Bronchial epithelial cell (primary cell): ENCODE measurements around the gene VPS18. TPM values are rescaled to one million over a fixed set of nuclear protein-coding genes. Genes with fewer than 3 reads are reported as not detected.
A peak's percentile ranks its signal among the peaks of the same experiment; 100 is the strongest.

ENCODE experiments used
- DNase-seq: peaks from one replicate; pipeline ENCODE4 v3.0.0-alpha.2; 2010; ENCODE audit warnings: low read depth
- FAIRE-seq: peaks from 2 replicates; lab custom pipeline; 2011; peaks lifted over from hg19 to GRCh38; lab: Jason Lieb, UNC
- H3K27me3 ChIP-seq: 2 replicates; pipeline ENCODE4 v1.5.1; 2011; ENCODE audit warnings: low read length; ENCODE audit not compliant: control insufficient read depth, insufficient read depth
- H3K36me3 ChIP-seq: 2 replicates; pipeline ENCODE4 v1.5.1; 2011; ENCODE audit warnings: low read length; ENCODE audit not compliant: control insufficient read depth, insufficient read depth
- H3K4me3 ChIP-seq: 2 replicates; pipeline ENCODE4 v1.5.1; 2011; ENCODE audit warnings: mild to moderate bottlenecking, low read depth, low read length, control low read depth
- CTCF ChIP-seq: IDR thresholded peaks from 2 replicates; pipeline ENCODE4 v1.5.1; 2011; ENCODE audit warnings: mild to moderate bottlenecking, moderate library complexity, low read length, control low read depth, inconsistent platforms; ENCODE audit not compliant: insufficient read depth, severe bottlenecking
- total RNA-seq: library from RNA; depleted of rRNA; stranded (reverse); fragments of >200 nt; gene quantifications from 2 replicates; pipeline ENCODE4 v1.2.1, GENCODE V29; 2014

Gene VPS18
- total RNA-seq, 1 donor from 2014 or later, result 26.3 TPM

GRCh38 chr15:40892447-40893012 is 1.7 kb upstream of the VPS18 start:
- Histone ChIP-seq H3K36me3 (peaks cover 2% of the 10 kb centered on the region), H3K4me3 (no peak overlapping the region), H3K27me3 (no peaks in the 10 kb centered on the region)
- no peak for TF ChIP-seq CTCF
- no peak for FAIRE-seq
- no peak for DNase-seq

- Histone ChIP-seq H3K27me3 (no peaks in the 10 kb centered on the region), H3K4me3 (no peak overlapping the region), H3K36me3 (peaks cover 2% of the 10 kb centered on the region)
- TF ChIP-seq CTCF, result no peak
- DNase-seq (peak; percentile 67), FAIRE-seq (no peak)
Observed at GRCh38 chr15:40893019-40893670, 1.1 kb upstream of the VPS18 start.

GRCh38 chr15:40894681-40895448 is 615 bp downstream of the VPS18 start:
- no peak for FAIRE-seq
- peak; percentile 67 for DNase-seq
- peaks cover 12% of the 10 kb centered on the region for H3K36me3 ChIP-seq
- no peaks in the 10 kb centered on the region for H3K27me3 ChIP-seq
- peak overlapping the region; percentile 78 for H3K4me3 ChIP-seq
- TF ChIP-seq CTCF, result peak; percentile 68

GRCh38 chr15:40899536-40900207 is 5.4 kb downstream of the VPS18 start:
- peaks cover 31% of the 10 kb centered on the region for H3K36me3 ChIP-seq
- no peak for FAIRE-seq
- no peak for DNase-seq

More at GRCh38 chr15:40899536-40900207, 5.4 kb downstream of the VPS18 start:
- H3K4me3 ChIP-seq, result no peak overlapping the region
- H3K27me3 ChIP-seq, result no peaks in the 10 kb centered on the region
- no peak for TF ChIP-seq CTCF
